Measurements from ENCODE around the gene TMEM232.

The TMEM232 gene

DNA sequence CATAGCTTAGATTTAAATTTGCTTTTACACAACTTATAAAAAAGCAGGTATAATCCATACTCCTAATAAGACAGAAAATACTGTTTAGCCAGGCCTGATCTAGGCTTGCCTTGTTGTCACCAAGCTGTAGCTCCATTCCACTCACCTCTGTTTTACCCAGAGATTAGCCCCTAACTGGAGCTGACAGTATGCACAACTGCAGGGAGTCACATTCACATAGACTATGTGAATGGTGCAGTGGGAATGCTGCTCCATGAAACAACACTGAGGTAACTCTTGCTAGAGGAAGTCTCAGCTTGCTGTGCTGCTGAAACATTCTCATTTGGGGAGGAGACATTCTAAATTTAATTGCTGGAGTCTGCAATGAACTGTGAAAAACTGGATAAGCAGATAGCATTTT is 209.1 kb downstream of the TMEM232 start:
- no peak for FAIRE-seq
- DNase-seq (ENCODE audit: low spot score): no peak

- FAIRE-seq (no peak), DNase-seq (ENCODE audit: low spot score) (no peak)
Measured at GRCh38 chr5:110514030-110514429, 212.4 kb downstream of the TMEM232 start.

DNA sequence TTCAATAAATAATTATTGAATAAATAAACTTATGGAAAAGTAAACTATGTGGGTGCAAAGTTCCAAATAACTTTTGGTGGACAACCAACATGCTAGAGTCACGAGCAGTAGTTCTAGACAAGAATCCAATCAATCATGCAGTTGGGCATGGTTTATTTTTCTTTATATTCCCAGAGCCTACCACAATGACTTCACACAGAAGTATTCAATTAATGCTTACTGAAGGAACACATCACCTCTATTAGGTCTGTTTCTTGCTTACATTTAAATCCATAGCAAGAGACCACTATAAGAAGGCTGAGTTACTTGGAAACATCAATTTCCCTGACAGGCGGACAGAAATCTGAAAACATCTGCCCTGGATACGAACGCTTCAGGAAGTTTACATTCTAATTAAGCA is 214.2 kb downstream of the TMEM232 start:
- DNase-seq (ENCODE audit: low spot score) (no peak), FAIRE-seq (no peak)

GRCh38 chr5:110510146-110510545 is 216.3 kb downstream of the TMEM232 start:
- DNase-seq (ENCODE audit: low spot score): no peak
- FAIRE-seq: no peak

GRCh38 chr5:110507972-110508371 is 218.5 kb downstream of the TMEM232 start:
- DNase-seq (ENCODE audit: low spot score) (no peak), FAIRE-seq (no peak)

DNA sequence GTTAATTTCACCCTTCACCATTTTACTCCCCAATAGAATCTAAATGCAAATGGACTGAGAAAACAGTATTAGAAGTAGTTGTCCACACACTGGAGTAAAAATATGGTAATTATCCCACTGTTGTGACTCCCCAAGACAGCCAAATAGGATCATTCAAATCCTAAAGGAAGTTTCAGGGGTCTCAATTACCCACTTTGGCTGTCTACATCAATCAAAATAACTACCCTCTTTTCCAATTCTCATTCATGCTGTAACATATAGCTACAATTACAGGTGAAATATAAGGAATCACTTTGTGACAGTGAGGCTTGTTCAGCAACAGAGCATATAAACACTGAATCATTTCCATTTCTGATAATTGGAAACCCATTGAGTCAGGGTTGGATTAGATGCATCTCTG is 220.1 kb downstream of the TMEM232 start:
- DNase-seq (ENCODE audit: low spot score): no peak
- no peak for FAIRE-seq

GRCh38 chr5:110496276-110496675 is 230.2 kb downstream of the TMEM232 start:
- FAIRE-seq: no peak

DNA sequence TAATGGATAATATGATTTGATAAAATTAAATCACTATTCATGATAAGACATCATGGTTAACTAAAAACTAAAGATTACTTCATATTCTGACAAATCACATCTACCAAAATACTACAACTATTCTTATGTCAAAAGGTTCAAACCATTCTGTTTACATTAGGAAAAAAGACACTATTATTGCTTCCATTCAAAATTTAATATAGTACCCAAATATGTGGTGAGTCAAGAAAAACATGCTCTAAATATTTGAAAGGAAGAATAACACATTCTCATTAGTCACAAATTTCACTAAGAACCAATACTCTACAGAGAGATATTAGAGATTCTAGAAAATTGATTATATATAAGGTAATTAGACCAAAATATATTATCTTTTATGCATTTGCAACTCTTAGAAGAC is 234.0 kb downstream of the TMEM232 start:
- no peak for FAIRE-seq
- no peak for DNase-seq (ENCODE audit: low spot score)

More at GRCh38 chr5:110496276-110496675, 230.2 kb downstream of the TMEM232 start:
- DNase-seq (ENCODE audit: low spot score): no peak

GRCh38 chr5:110478895-110479294 is 247.6 kb downstream of the TMEM232 start:
- FAIRE-seq: no peak

GRCh38 chr5:110477911-110478310 is 248.6 kb downstream of the TMEM232 start:
- FAIRE-seq (no peak), DNase-seq (ENCODE audit: low spot score) (peak; percentile 5)

More at GRCh38 chr5:110478895-110479294, 247.6 kb downstream of the TMEM232 start:
- peak; percentile 48 for DNase-seq (ENCODE audit: low spot score)

DNA sequence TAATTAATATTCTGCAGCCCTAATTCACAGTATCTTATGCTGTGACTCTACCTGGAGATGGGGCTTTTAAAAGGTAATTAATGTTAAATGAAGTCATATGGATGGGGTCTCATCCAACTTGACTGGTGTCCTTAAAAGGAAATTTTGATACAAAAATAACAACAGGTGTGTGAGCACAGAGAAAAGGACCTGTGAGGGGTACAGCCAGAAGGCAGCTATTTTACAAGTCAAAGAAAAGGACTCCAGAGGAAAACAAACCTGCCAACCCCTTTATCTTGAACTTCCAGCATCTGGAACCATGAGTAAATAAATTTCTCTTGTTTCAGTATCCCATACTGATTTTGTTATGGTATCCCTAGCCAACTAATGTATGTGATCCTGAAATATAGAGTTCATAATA is 250.3 kb downstream of the TMEM232 start:
- DNase-seq (ENCODE audit: low spot score) (no peak), FAIRE-seq (no peak)

DNA sequence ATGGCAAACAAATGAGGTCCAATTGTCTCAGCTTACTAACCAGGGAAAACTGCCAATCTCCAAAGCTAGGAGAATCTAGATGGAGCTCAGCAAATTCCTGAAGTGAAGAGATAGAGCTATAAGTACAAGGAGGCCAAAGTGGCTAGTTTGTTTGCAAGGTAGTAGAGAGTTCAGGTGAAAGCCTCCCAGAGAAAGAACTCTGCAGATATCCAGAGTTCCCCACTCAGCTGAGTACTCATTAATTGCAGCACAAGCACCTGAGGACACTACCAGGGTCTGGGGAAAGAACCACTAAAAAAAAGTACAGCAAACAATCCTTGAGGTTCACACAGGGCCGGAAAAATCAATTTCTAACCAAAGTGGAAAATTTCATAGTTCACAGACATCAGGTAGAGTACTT is 250.9 kb downstream of the TMEM232 start:
- DNase-seq (ENCODE audit: low spot score) (no peak), FAIRE-seq (no peak)

DNA sequence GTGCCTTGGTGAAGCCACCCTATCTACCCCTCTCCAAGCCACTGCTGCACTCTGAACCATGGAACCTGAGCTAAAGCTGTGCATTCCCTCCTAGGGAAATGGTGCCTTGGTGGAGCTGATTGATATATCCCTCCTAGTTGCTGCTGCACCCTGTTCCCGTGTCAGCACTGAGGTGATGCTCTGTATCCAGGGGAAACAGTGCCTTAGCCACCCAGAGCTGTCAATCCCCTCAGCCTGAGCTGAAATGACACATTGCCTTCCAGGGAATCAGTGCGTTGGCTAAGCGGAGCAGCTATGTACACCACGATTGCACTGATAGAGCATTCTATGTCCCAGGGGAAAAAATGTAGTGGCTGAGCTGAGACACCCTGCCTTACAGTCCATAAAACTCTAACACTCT is 257.0 kb downstream of the TMEM232 start:
- no peak for FAIRE-seq
- no peak for DNase-seq (ENCODE audit: low spot score)

GRCh38 chr5:110463106-110463505 is 263.4 kb downstream of the TMEM232 start:
- DNase-seq (ENCODE audit: low spot score) (no peak), FAIRE-seq (no peak)

- DNase-seq (ENCODE audit: low spot score) (no peak), FAIRE-seq (no peak)
Measured at GRCh38 chr5:110460837-110461236, 265.6 kb downstream of the TMEM232 start.

GRCh38 chr5:110458313-110458712 is 268.2 kb downstream of the TMEM232 start:
- no peak for FAIRE-seq
- DNase-seq (ENCODE audit: low spot score): no peak

- FAIRE-seq: no peak
Measured at GRCh38 chr5:110442856-110443255, 283.6 kb downstream of the TMEM232 start.

DNA sequence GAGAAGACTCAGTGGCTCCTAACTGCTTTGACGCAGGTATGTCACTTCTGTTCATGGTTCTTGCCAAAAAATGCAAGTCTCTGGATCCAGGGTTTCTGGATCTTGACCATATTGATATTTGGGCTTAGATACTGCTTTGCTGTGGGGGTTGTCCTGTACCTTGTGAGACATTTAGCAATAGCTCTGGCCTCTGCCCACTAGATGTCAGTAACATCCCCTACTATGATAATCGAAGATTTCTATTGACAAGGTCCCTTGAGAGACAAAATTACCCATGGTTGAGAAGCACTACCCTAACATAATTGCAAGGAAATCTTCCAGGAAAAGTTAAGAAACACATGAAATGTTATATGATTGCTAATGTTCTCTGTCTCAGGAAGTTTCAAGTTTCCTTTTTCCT is 285.4 kb downstream of the TMEM232 start:
- DNase-seq (ENCODE audit: low spot score) (peak; percentile 27), FAIRE-seq (no peak)

More at GRCh38 chr5:110442856-110443255, 283.6 kb downstream of the TMEM232 start:
- DNase-seq (ENCODE audit: low spot score): no peak

- DNase-seq (ENCODE audit: low spot score): no peak
- FAIRE-seq: no peak
Measured at GRCh38 chr5:110440058-110440457, 286.4 kb downstream of the TMEM232 start.

GRCh38 chr5:110439296-110439695 is 287.2 kb downstream of the TMEM232 start:
- DNase-seq (ENCODE audit: low spot score) (no peak), FAIRE-seq (no peak)

DNA sequence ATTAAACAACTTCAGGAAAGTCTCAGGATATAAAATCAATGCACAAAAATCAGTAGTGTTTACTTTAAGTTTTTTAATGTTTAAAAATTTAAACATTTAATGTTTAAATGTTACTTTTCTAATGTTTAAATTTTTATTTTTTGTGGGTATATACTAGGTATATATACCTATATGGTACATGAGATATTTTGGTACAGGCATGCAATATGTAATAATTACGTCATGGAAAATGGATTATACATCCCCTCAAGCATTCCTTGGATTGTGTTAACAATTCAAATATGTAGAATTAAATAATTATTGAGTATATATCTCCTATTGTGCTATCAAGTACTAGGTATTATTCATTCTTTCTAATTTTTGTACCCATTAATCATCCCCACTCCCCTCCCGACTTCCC is 291.3 kb downstream of the TMEM232 start:
- DNase-seq (ENCODE audit: low spot score) (no peak), FAIRE-seq (no peak)

GRCh38 chr5:110431603-110432002 is 294.9 kb downstream of the TMEM232 start:
- DNase-seq (ENCODE audit: low spot score) (no peak), FAIRE-seq (no peak)

- FAIRE-seq (no peak), DNase-seq (ENCODE audit: low spot score) (peak; percentile 6)
Measured at GRCh38 chr5:110414360-110414759, 312.1 kb downstream of the TMEM232 start.

- FAIRE-seq: no peak
- no peak for DNase-seq (ENCODE audit: low spot score)
Measured at GRCh38 chr5:110413856-110414255, 312.6 kb downstream of the TMEM232 start.
